Fibroblast of lung (primary cell): Measurements from ENCODE around the gene CDH4. TPM values are rescaled to one million over a fixed set of nuclear protein-coding genes. Genes with fewer than 3 reads are reported as not detected.

Experiments
- DNase-seq, 2 donors: peaks; one replicate each; pipeline versions ENCODE4 v3.0.0 to v3.0.0-alpha.2; 2010; ENCODE audit warnings: low read depth in 2 of 2
- H2AFZ ChIP-seq: 2 replicates; pipeline ENCODE4 v1.5.1; 2012; ENCODE audit warnings: low read length, control low read depth, inconsistent platforms
- H3K27ac ChIP-seq: 2 replicates; pipeline ENCODE4 v1.5.1; 2011; ENCODE audit warnings: low read length, control low read depth; ENCODE audit not compliant: insufficient read depth
- H3K27me3 ChIP-seq: 2 replicates; pipeline ENCODE4 v1.5.1; 2011; ENCODE audit warnings: mild to moderate bottlenecking, low read length; ENCODE audit not compliant: control insufficient read depth, insufficient read depth
- H3K36me3 ChIP-seq: 2 replicates; pipeline ENCODE4 v1.5.1; 2011; ENCODE audit warnings: low read length; ENCODE audit not compliant: control insufficient read depth, insufficient read depth
- H3K4me1 ChIP-seq: 2 replicates; pipeline ENCODE4 v1.5.1; 2011; ENCODE audit warnings: low read length; ENCODE audit not compliant: control insufficient read depth, insufficient read depth; ENCODE audit errors: extremely low read depth
- H3K4me2 ChIP-seq: 2 replicates; pipeline ENCODE4 v1.5.1; 2011; ENCODE audit warnings: low read length, control low read depth; ENCODE audit not compliant: insufficient read depth; ENCODE audit errors: extremely low read depth
- H3K4me3 ChIP-seq, 4 experiments: fragments of 200-600 bp in 1 of 4; sonication (generic) in 1 of 4; replicated peaks in 1 of 4; 2 replicates each; pipeline ENCODE4 v1.5.1; 2011 to 2016; ENCODE audit warnings: low read length in 4 of 4, low read depth in 3 of 4, mild to moderate bottlenecking in 3 of 4, control low read depth in 2 of 4, inconsistent platforms in 1 of 4, mixed read lengths in 1 of 4; ENCODE audit not compliant: insufficient read depth in 1 of 4; ENCODE audit errors: control extremely low read depth in 1 of 4
- H3K79me2 ChIP-seq: 2 replicates; pipeline ENCODE4 v1.5.1; 2012; ENCODE audit warnings: mild to moderate bottlenecking, low read length, inconsistent platforms; ENCODE audit not compliant: control insufficient read depth, insufficient read depth
- H3K9ac ChIP-seq: 2 replicates; pipeline ENCODE4 v1.5.1; 2011; ENCODE audit warnings: mild to moderate bottlenecking, low read length, control low read depth; ENCODE audit not compliant: insufficient read depth
- H3K9me3 ChIP-seq: 2 replicates; pipeline ENCODE4 v1.5.1; 2012; ENCODE audit warnings: low read depth, low read length; ENCODE audit not compliant: control insufficient read depth, insufficient read depth
- H4K20me1 ChIP-seq: 2 replicates; pipeline ENCODE4 v1.5.1; 2011; ENCODE audit warnings: low read length; ENCODE audit not compliant: control insufficient read depth, insufficient read depth; ENCODE audit errors: extremely low read depth
- CTCF ChIP-seq, 2 donors: IDR thresholded peaks in 1 of 2; conservative IDR thresholded peaks in 1 of 2; 1 replicate in 1 of 2; 2 replicates in 1 of 2; pipeline ENCODE4 v1.5.1; 2011 to 2012; ENCODE audit warnings: low read length in 2 of 2, control low read depth in 1 of 2, inconsistent platforms in 1 of 2, low read depth in 1 of 2, mild to moderate bottlenecking in 1 of 2
- EZH2 ChIP-seq: IDR thresholded peaks from 2 replicates; pipeline ENCODE4 v1.5.1; 2012; ENCODE audit warnings: low read length, control low read depth, mild to moderate bottlenecking; ENCODE audit errors: missing control alignments
- polyA plus RNA-seq, 2 donors: library from polyadenylated mRNA; depleted of rRNA in 1 of 2; stranded (reverse) in 1 of 2; unstranded in 1 of 2; fragments of >200 nt; gene quantifications; 2 replicates each; pipeline ENCODE4 v1.2.1, GENCODE V29; 2011 to 2012; ENCODE audit warnings: missing spikeins in 1 of 2
- total RNA-seq: library from RNA; depleted of rRNA; stranded (reverse); fragments of >200 nt; gene quantifications from 2 replicates; pipeline ENCODE4 v1.2.1, GENCODE V29; 2014

The CDH4 gene
- total and polyA plus RNA-seq, 2 donors (not counting 1 experiment from before 2014, with no cell fraction given): 4.8 to 6.8 TPM

- peak in 1 of 2 donors; percentile 23 for DNase-seq
- H3K4me2 ChIP-seq: no peak overlapping the region
- no peak overlapping the region for H3K27ac ChIP-seq
- no peaks in the 10 kb centered on the region for H3K36me3 ChIP-seq
- TF ChIP-seq CTCF (conservative IDR thresholded peaks at IDR 0.05 in 1 of 2, IDR thresholded peaks at IDR 0.05 in 1 of 2; ENCODE audit: low read depth in 1 of 2, low read length in 2 of 2): no peak
- TF ChIP-seq EZH2: no peak
- H2AFZ ChIP-seq: no peak overlapping the region
- no peaks in the 10 kb centered on the region for H4K20me1 ChIP-seq
- no peaks in the 10 kb centered on the region for H3K9me3 ChIP-seq
- H3K4me3 ChIP-seq: no peak overlapping the region
- peaks cover 26% of the 10 kb centered on the region for H3K4me1 ChIP-seq
- H3K27me3 ChIP-seq: no peaks in the 10 kb centered on the region
- no peak overlapping the region for H3K9ac ChIP-seq
- no peaks in the 10 kb centered on the region for H3K79me2 ChIP-seq
Observed at GRCh38 chr20:61520076-61520892, 268.2 kb downstream of the CDH4 start.

GRCh38 chr20:61520893-61521460 lies 268.9 kb downstream of the CDH4 start:
- H3K4me2 ChIP-seq: peak overlapping the region; percentile 63

More at GRCh38 chr20:61520893-61521460, 268.9 kb downstream of the CDH4 start:
- no peak overlapping the region for H2AFZ ChIP-seq
- no peaks in the 10 kb centered on the region for H4K20me1 ChIP-seq
- H3K36me3 ChIP-seq: no peaks in the 10 kb centered on the region
- TF ChIP-seq CTCF (conservative IDR thresholded peaks at IDR 0.05 in 1 of 2, IDR thresholded peaks at IDR 0.05 in 1 of 2; ENCODE audit: low read depth in 1 of 2, low read length in 2 of 2): no peak
- TF ChIP-seq EZH2: no peak
- no peaks in the 10 kb centered on the region for H3K79me2 ChIP-seq
- H3K27me3 ChIP-seq: no peaks in the 10 kb centered on the region
- H3K4me1 ChIP-seq: peaks cover 25% of the 10 kb centered on the region
- no peak overlapping the region for H3K4me3 ChIP-seq
- peak overlapping the region; percentile 31 for H3K27ac ChIP-seq
- no peak overlapping the region for H3K9ac ChIP-seq
- H3K9me3 ChIP-seq: no peaks in the 10 kb centered on the region
- DNase-seq: peak; percentile 70 to 91
